ENCODE results near the gene TGFBR2.

GRCh38 chr3:30677347-30677685 is 70.9 kb downstream of the TGFBR2 start:
- TF ChIP-seq CTCF (conservative IDR thresholded peaks at IDR 0.05; ENCODE audit: low read depth, low read length) (no peak), EZH2 (IDR thresholded peaks at IDR 0.05; ENCODE audit: low read length, unreplicated experiment) (no peak)

All from PC-3 (cell line).